IMR-90 (cell line): ENCODE data around the gene AGAP1. TPM values are rescaled to one million over a fixed set of nuclear protein-coding genes. Genes with fewer than 3 reads are reported as not detected.

Experiments
- ATAC-seq: fragments of 200-7000 bp; cut with Tn5 transposase; 2 replicates; pipeline ENCODE4 v1.9.1; 2020; ENCODE audit warnings: low read depth, mild to moderate bottlenecking, moderate library complexity
- BruUV-seq: library from RNA; stranded (reverse); fragments of 400-500 nt; replicated peaks from 2 replicates; lab custom pipeline; 2021; lab: Mats Ljungman, UMichigan
- CTCF ChIA-PET: fragments of 300-600 bp; formaldehyde crosslinking; extraction: SDS; loops from one replicate; lab custom pipeline; 2021; ENCODE audit warnings: antibody characterized with exemption; lab: Yijun Ruan, JAX
- POLR2A ChIA-PET: fragments of 300-600 bp; sonication (Branson Sonifier 250); formaldehyde crosslinking; loops from one replicate; lab custom pipeline; 2022; ENCODE audit warnings: antibody characterized with exemption; ENCODE audit not compliant: unreplicated experiment; lab: Charles Lee
- DNase-seq: peaks from one replicate; pipeline ENCODE4 v3.0.0; 2013
- H2AFZ ChIP-seq: replicated peaks from 2 replicates; pipeline ENCODE3; 2013; ENCODE audit warnings: low read length, mild to moderate bottlenecking; ENCODE audit not compliant: poor library complexity
- H2AK5ac ChIP-seq: 2 replicates; pipeline ENCODE4 v1.6.1; 2013; ENCODE audit warnings: low read depth, low read length, inconsistent platforms
- H2AK9ac ChIP-seq: replicated peaks from 2 replicates; pipeline ENCODE3; 2013; ENCODE audit warnings: mild to moderate bottlenecking, low read depth, low read length, moderate library complexity; ENCODE audit not compliant: poor library complexity
- H2BK120ac ChIP-seq: 2 replicates; pipeline ENCODE4 v1.6.1; 2013; ENCODE audit warnings: low read depth, low read length, inconsistent platforms
- H2BK15ac ChIP-seq: 3 replicates; pipeline ENCODE4 v1.6.1; 2013; ENCODE audit warnings: low read depth, low read length, inconsistent platforms
- H2BK20ac ChIP-seq: 2 replicates; pipeline ENCODE4 v1.6.1; 2013; ENCODE audit warnings: low read depth, mild to moderate bottlenecking, inconsistent platforms, low read length, moderate library complexity
- H2BK5ac ChIP-seq: 2 replicates; pipeline ENCODE4 v1.6.1; 2013; ENCODE audit warnings: mild to moderate bottlenecking, low read depth, low read length, inconsistent platforms; ENCODE audit not compliant: poor library complexity, severe bottlenecking
- H3K14ac ChIP-seq: replicated peaks from 2 replicates; pipeline ENCODE4 v1.6.1; 2013; ENCODE audit warnings: low read depth, low read length, inconsistent platforms
- H3K18ac ChIP-seq: 2 replicates; pipeline ENCODE4 v1.6.1; 2013; ENCODE audit warnings: low read depth, low read length, control low read depth
- H3K23ac ChIP-seq: 2 replicates; pipeline ENCODE4 v1.6.1; 2013; ENCODE audit warnings: low read depth, low read length, inconsistent platforms
- H3K27ac ChIP-seq: 2 replicates; pipeline ENCODE4 v1.5.1; 2013; ENCODE audit warnings: mild to moderate bottlenecking, control low read depth, low read length; ENCODE audit not compliant: insufficient read depth
- H3K27me3 ChIP-seq: 2 replicates; pipeline ENCODE4 v1.6.1; 2013; ENCODE audit warnings: low read length; ENCODE audit not compliant: control insufficient read depth, insufficient read depth
- H3K36me3 ChIP-seq: 2 replicates; pipeline ENCODE4 v1.6.1; 2013; ENCODE audit warnings: low read length, mixed read lengths; ENCODE audit not compliant: control insufficient read depth, insufficient read depth
- H3K4ac ChIP-seq: 2 replicates; pipeline ENCODE4 v1.6.1; 2013; ENCODE audit warnings: low read depth, low read length, inconsistent platforms
- H3K4me1 ChIP-seq: 2 replicates; pipeline ENCODE4 v1.6.1; 2013; ENCODE audit warnings: low read length, mixed read lengths; ENCODE audit not compliant: control insufficient read depth, insufficient read depth
- H3K4me2 ChIP-seq: 2 replicates; pipeline ENCODE4 v1.6.1; 2013; ENCODE audit warnings: low read depth, mild to moderate bottlenecking, control low read depth, low read length, moderate library complexity
- H3K4me3 ChIP-seq: 2 replicates; pipeline ENCODE4 v1.5.1; 2013; ENCODE audit warnings: low read depth, mild to moderate bottlenecking, control low read depth, low read length, moderate library complexity; ENCODE audit not compliant: insufficient read depth
- H3K56ac ChIP-seq: 2 replicates; pipeline ENCODE4 v1.6.1; 2013; ENCODE audit warnings: low read length, inconsistent platforms; ENCODE audit not compliant: insufficient read depth; ENCODE audit errors: extremely low read depth
- H3K79me1 ChIP-seq, 2 experiments: 2 replicates each; pipeline ENCODE4 v1.6.1; 2013; ENCODE audit warnings: low read length in 2 of 2, inconsistent platforms in 1 of 2, low read depth in 1 of 2
- H3K9ac ChIP-seq: 2 replicates; pipeline ENCODE4 v1.6.1; 2013; ENCODE audit warnings: low read depth, low read length, control low read depth
- H3K9me1 ChIP-seq: 2 replicates; pipeline ENCODE4 v1.6.1; 2013; ENCODE audit warnings: low read length, inconsistent platforms; ENCODE audit not compliant: insufficient read depth
- H3K9me3 ChIP-seq: 2 replicates; pipeline ENCODE4 v1.6.1; 2013; ENCODE audit warnings: low read length; ENCODE audit not compliant: control insufficient read depth, insufficient read depth
- H4K20me1 ChIP-seq: 2 replicates; pipeline ENCODE4 v1.6.1; 2013; ENCODE audit warnings: low read length, inconsistent platforms; ENCODE audit not compliant: insufficient read depth
- H4K5ac ChIP-seq: 2 replicates; pipeline ENCODE4 v1.6.1; 2013; ENCODE audit warnings: mild to moderate bottlenecking, low read depth, low read length, control low read depth
- H4K8ac ChIP-seq, 2 experiments: 2 replicates each; pipeline ENCODE4 v1.6.1; 2013; ENCODE audit warnings: low read depth in 2 of 2, low read length in 2 of 2, control low read depth in 1 of 2, inconsistent platforms in 1 of 2
- H4K91ac ChIP-seq: 2 replicates; pipeline ENCODE4 v1.6.1; 2013; ENCODE audit warnings: low read depth, low read length, inconsistent platforms; ENCODE audit not compliant: insufficient read depth
- BHLHE40 ChIP-seq: fragments of 150-350 bp; IDR thresholded peaks from 2 replicates; pipeline ENCODE4 v1.6.1; 2016; ENCODE audit warnings: mild to moderate bottlenecking, low read depth, low read length
- CHD1 ChIP-seq: IDR thresholded peaks from 2 replicates; pipeline ENCODE4 v1.6.1; 2012; ENCODE audit warnings: low read depth, low read length, improper control_type of control experiment
- CTCF ChIP-seq: conservative IDR thresholded peaks from 2 replicates; pipeline ENCODE4 v1.5.1; 2012; ENCODE audit warnings: mild to moderate bottlenecking, low read depth, low read length, improper control_type of control experiment
- ELK1 ChIP-seq: fragments of 150-350 bp; IDR thresholded peaks from 2 replicates; pipeline ENCODE4 v1.6.1; 2016; ENCODE audit warnings: low read depth, mild to moderate bottlenecking, low read length, moderate library complexity, borderline replicate concordance
- FOS ChIP-seq: fragments of 150-350 bp; IDR thresholded peaks from 2 replicates; pipeline ENCODE4 v1.6.1; 2016; ENCODE audit warnings: low read depth, low read length
- MAFK ChIP-seq: IDR thresholded peaks from 2 replicates; pipeline ENCODE4 v1.6.1; 2012; ENCODE audit warnings: low read depth, low read length, improper control_type of control experiment
- MAZ ChIP-seq: IDR thresholded peaks from 2 replicates; pipeline ENCODE4 v1.6.1; 2012; ENCODE audit warnings: low read depth, mild to moderate bottlenecking, low read length, improper control_type of control experiment, moderate library complexity, borderline replicate concordance
- MXI1 ChIP-seq: IDR thresholded peaks from 2 replicates; pipeline ENCODE4 v1.6.1; 2012; ENCODE audit warnings: low read depth, mild to moderate bottlenecking, low read length, moderate library complexity, borderline replicate concordance
- NFE2L2 ChIP-seq: fragments of 150-350 bp; IDR thresholded peaks from 2 replicates; pipeline ENCODE4 v1.6.1; 2016; ENCODE audit warnings: low read depth, mild to moderate bottlenecking, low read length
- POLR2A ChIP-seq: IDR thresholded peaks from 2 replicates; pipeline ENCODE4 v1.6.1; 2012; ENCODE audit warnings: mild to moderate bottlenecking, low read depth, low read length
- RAD21 ChIP-seq: IDR thresholded peaks from 2 replicates; pipeline ENCODE4 v1.6.1; 2012; ENCODE audit warnings: low read length, improper control_type of control experiment
- RCOR1 ChIP-seq: IDR thresholded peaks from 2 replicates; pipeline ENCODE4 v1.6.1; 2012; ENCODE audit warnings: mild to moderate bottlenecking, low read length, improper control_type of control experiment; ENCODE audit not compliant: insufficient replicate concordance
- RFX5 ChIP-seq: IDR thresholded peaks from 2 replicates; pipeline ENCODE4 v1.8.0; 2012; ENCODE audit warnings: low read depth, mild to moderate bottlenecking, low read length, moderate library complexity
- SMC3 ChIP-seq: fragments of 150-350 bp; IDR thresholded peaks from 2 replicates; pipeline ENCODE4 v1.6.1; 2016; ENCODE audit warnings: low read depth, mild to moderate bottlenecking, antibody characterized with exemption, low read length, moderate library complexity
- USF2 ChIP-seq: fragments of 150-350 bp; IDR thresholded peaks from 2 replicates; pipeline ENCODE4 v1.6.1; 2017; ENCODE audit warnings: mild to moderate bottlenecking, antibody characterized with exemption, low read length, low read depth
- WGBS, 2 experiments: methylation state at CpG; one replicate each; pipeline versions ENCODE4 v1.1.5 to v1.1.7; 2013; ENCODE audit warnings: missing lambda C conversion rate in 2 of 2; ENCODE audit not compliant: insufficient read length in 1 of 2; ENCODE audit errors: extremely low coverage in 2 of 2; 5-methylcytosine and 5-hydroxymethylcytosine counted together
- dilution Hi-C: fragments of 300-500 bp; cut with HindIII; formaldehyde crosslinking; loops from one replicate; pipeline ENCODE4 v1.14.3; 2018; ENCODE audit warnings: low sequenced_read_pairs; ENCODE audit not compliant: unreplicated experiment
- in situ Hi-C: fragments of 300-500 bp; cut with MboI; formaldehyde crosslinking; loops from 3 replicates; pipeline ENCODE4 v1.14.3; 2019; ENCODE audit warnings: low sequenced_read_pairs, inconsistent platforms, mixed read lengths
- intact Hi-C: fragments of 100-400 bp; cut with micrococcal nuclease; formaldehyde crosslinking; loops from 2 replicates; pipeline ENCODE4 v1.10.0; 2022
- polyA plus RNA-seq, 3 experiments: library from polyadenylated mRNA; depleted of rRNA; stranded (reverse); fragments of >200 nt; gene quantifications; 2 replicates each; pipeline ENCODE4 v1.2.3, GENCODE V29; 2012; ENCODE audit warnings: low replicate concordance in 1 of 3
- total RNA-seq: library from RNA; depleted of rRNA; stranded (reverse); fragments of >200 nt; gene quantifications from 2 replicates; pipeline ENCODE4 v1.2.3, GENCODE V29; 2012

Gene AGAP1
- total and polyA plus RNA-seq, 2 of the 4 experiments (the other 2 are of a cell fraction): 15.1 to 16.4 TPM

- no peak overlapping the region for H3K4me2 ChIP-seq
- H2AFZ ChIP-seq: no peak overlapping the region
- ATAC-seq (no peak), DNase-seq (no peak)
- BruUV-seq: no TSS peak
- H2AK5ac ChIP-seq: no peak overlapping the region
- no peak overlapping the region for H3K4ac ChIP-seq
- H2BK5ac ChIP-seq: no peak overlapping the region
- intact Hi-C loops: no loop called here
- no peak overlapping the region for H3K14ac ChIP-seq
- H3K27me3 ChIP-seq: no peaks in the 10 kb centered on the region
- H3K56ac ChIP-seq: no peak overlapping the region
- no peak overlapping the region for H4K91ac ChIP-seq
- H4K8ac ChIP-seq: no peak overlapping the region
- no peaks in the 10 kb centered on the region; the same call in 1 of the 2 replicates for H3K9me1 ChIP-seq
- no peak overlapping the region for H3K27ac ChIP-seq
- peaks cover 57% of the 10 kb centered on the region for H4K20me1 ChIP-seq
- TF ChIP-seq CTCF: no peak
- no peak for TF ChIP-seq NFE2L2
- no peak for TF ChIP-seq POLR2A
- TF ChIP-seq MXI1: no peak
- TF ChIP-seq RAD21: no peak
- no peak for TF ChIP-seq CHD1
- no peak for TF ChIP-seq MAZ
- TF ChIP-seq MAFK: no peak
- no peak for TF ChIP-seq ELK1
- TF ChIP-seq USF2: no peak
- no peak for TF ChIP-seq FOS
- TF ChIP-seq SMC3: no peak
- TF ChIP-seq RCOR1: no peak
- TF ChIP-seq RFX5: no peak
- TF ChIP-seq BHLHE40: no peak
- H3K9ac ChIP-seq: no peak overlapping the region
- dilution Hi-C loops: no loop called here
- H3K23ac ChIP-seq: no peak overlapping the region
- no peaks in the 10 kb centered on the region for H3K4me1 ChIP-seq
- no peak overlapping the region for H2BK120ac ChIP-seq
- H2BK20ac ChIP-seq: no peak overlapping the region
- in situ Hi-C loops: no loop called here
- H2AK9ac ChIP-seq: no peak overlapping the region
- POLR2A ChIA-PET: no interaction called here
- CTCF ChIA-PET: interaction anchor here (0.6 to 1.0 kb wide), 3 partner anchors 15 to 549 kb away, joined by 3 to 5 read pairs (median 3); no protein-coding TSS in a partner anchor
- H2BK15ac ChIP-seq: no peak overlapping the region
- H3K18ac ChIP-seq: no peak overlapping the region
- H3K4me3 ChIP-seq: no peak overlapping the region
- no peak overlapping the region for H4K5ac ChIP-seq
- WGBS, 2 experiments: 89% methylated on average over 3 of the region's 10 CpGs; no CpG with 5 or more reads in 1 of the 2 experiments
- peaks cover 18 to 45% of the 10 kb centered on the region in 2 experiments for H3K79me1 ChIP-seq
- no peaks in the 10 kb centered on the region for H3K9me3 ChIP-seq
- H3K36me3 ChIP-seq: no peaks in the 10 kb centered on the region; the same call in 1 of the 2 replicates
These were observed 191.3 kb downstream of the AGAP1 start for GRCh38 chr2:235685024-235685721.
